ENCODE measurements around the gene COL6A5. TPM values are rescaled to one million over a fixed set of nuclear protein-coding genes. Genes with fewer than 3 reads are reported as not detected.

The COL6A5 gene
- polyA plus RNA-seq, 3 donors: not detected

- 89% methylated on average over 1 of the region's 2 CpGs for WGBS (ENCODE audit: insufficient coverage)
Observed at GRCh38 chr3:130515755-130516154, 170.3 kb downstream of the COL6A5 start.

GRCh38 chr3:130516645-130517512, 171.4 kb downstream of the COL6A5 start, which contains the start of gene COL6A6:
Gene COL6A6 (plus strand): TSS chr3:130517177. CDS start chr3:130560365, 43,188 bp downstream.
- Histone ChIP-seq H3K27ac (ENCODE audit: low read depth in 1 of 2, low read length in 2 of 2) (no peak within 1 kb of the TSS), H4K20me1 (ENCODE audit: insufficient read depth, low read length) (no peaks in the 10 kb centered on the region), H3K4me3 (replicated peaks in 1 of 3; ENCODE audit: low read depth in 2 of 3, low read length in 3 of 3) (no peak within 1 kb of the TSS), H3K79me2 (ENCODE audit: insufficient read depth, low read length) (no peaks in the 10 kb centered on the region), H3K9me3 (replicated peaks in 1 of 2; ENCODE audit: control insufficient read depth in 1 of 2, insufficient read depth in 1 of 2, low read length in 2 of 2) (no peaks in the 10 kb centered on the region), H3K4me2 (replicated peaks; ENCODE audit: extremely low read depth, low read length, poor library complexity, severe bottlenecking) (no peak within 1 kb of the TSS), H3K4me1 (ENCODE audit: control insufficient read depth in 1 of 2, insufficient read depth in 2 of 2, low read length in 2 of 2) (no peaks in the 10 kb centered on the region), H2AFZ (ENCODE audit: insufficient read depth, low read depth, low read length, poor library complexity, severe bottlenecking) (no peak within 1 kb of the TSS), H3K27me3 (ENCODE audit: control insufficient read depth in 2 of 2, insufficient read depth in 2 of 2, low read length in 2 of 2) (peaks cover 24 to 30% of the 10 kb centered on the region in 2 donors), H3K36me3 (replicated peaks in 1 of 2; ENCODE audit: control insufficient read depth in 1 of 2, insufficient read depth in 2 of 2, low read length in 2 of 2) (no peaks in the 10 kb centered on the region), H3K9ac (ENCODE audit: insufficient read depth, low read length, poor library complexity, severe bottlenecking) (no peak within 1 kb of the TSS)
- peaks cover 0 to 2% of the 10 kb centered on the region in 2 donors for H3K36me3 Mint-ChIP-seq
- intact Hi-C loops (cut with micrococcal nuclease): no loop called here
- H3K27ac Mint-ChIP-seq: no peak within 1 kb of the TSS
- WGBS (ENCODE audit: insufficient coverage): 2% methylated on average over 45 of the region's 58 CpGs
- TF ChIP-seq, protein P1, sequence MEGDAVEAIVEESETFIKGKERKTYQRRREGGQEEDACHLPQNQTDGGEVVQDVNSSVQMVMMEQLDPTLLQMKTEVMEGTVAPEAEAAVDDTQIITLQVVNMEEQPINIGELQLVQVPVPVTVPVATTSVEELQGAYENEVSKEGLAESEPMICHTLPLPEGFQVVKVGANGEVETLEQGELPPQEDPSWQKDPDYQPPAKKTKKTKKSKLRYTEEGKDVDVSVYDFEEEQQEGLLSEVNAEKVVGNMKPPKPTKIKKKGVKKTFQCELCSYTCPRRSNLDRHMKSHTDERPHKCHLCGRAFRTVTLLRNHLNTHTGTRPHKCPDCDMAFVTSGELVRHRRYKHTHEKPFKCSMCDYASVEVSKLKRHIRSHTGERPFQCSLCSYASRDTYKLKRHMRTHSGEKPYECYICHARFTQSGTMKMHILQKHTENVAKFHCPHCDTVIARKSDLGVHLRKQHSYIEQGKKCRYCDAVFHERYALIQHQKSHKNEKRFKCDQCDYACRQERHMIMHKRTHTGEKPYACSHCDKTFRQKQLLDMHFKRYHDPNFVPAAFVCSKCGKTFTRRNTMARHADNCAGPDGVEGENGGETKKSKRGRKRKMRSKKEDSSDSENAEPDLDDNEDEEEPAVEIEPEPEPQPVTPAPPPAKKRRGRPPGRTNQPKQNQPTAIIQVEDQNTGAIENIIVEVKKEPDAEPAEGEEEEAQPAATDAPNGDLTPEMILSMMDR (IDR thresholded peaks at IDR 0.05): no peak
- DNase-seq: no peak
- H3K9me3 Mint-ChIP-seq: peaks cover 0 to 5% (median 2%) of the 10 kb centered on the region in 7 donors
- peak within 1 kb of the TSS in 1 of 2 donors; percentile 67 for H3K4me3 Mint-ChIP-seq
- H3K27me3 Mint-ChIP-seq (ENCODE audit: low read depth in 3 of 3): peaks cover 21 to 37% (median 28%) of the 10 kb centered on the region in 3 donors
- H3K4me1 Mint-ChIP-seq: no peaks in the 10 kb centered on the region

More at GRCh38 chr3:130515755-130516154, 170.3 kb downstream of the COL6A5 start:
- Histone ChIP-seq H3K4me3 (replicated peaks in 1 of 3; ENCODE audit: low read depth in 2 of 3, low read length in 3 of 3) (no peak overlapping the region), H3K9ac (ENCODE audit: insufficient read depth, low read length, poor library complexity, severe bottlenecking) (no peak overlapping the region), H2AFZ (ENCODE audit: insufficient read depth, low read depth, low read length, poor library complexity, severe bottlenecking) (no peak overlapping the region), H3K4me1 (ENCODE audit: control insufficient read depth in 1 of 2, insufficient read depth in 2 of 2, low read length in 2 of 2) (no peaks in the 10 kb centered on the region), H3K27ac (ENCODE audit: low read depth in 1 of 2, low read length in 2 of 2) (no peak overlapping the region), H3K36me3 (replicated peaks in 1 of 2; ENCODE audit: control insufficient read depth in 1 of 2, insufficient read depth in 2 of 2, low read length in 2 of 2) (no peaks in the 10 kb centered on the region), H4K20me1 (ENCODE audit: insufficient read depth, low read length) (no peaks in the 10 kb centered on the region), H3K79me2 (ENCODE audit: insufficient read depth, low read length) (no peaks in the 10 kb centered on the region), H3K9me3 (replicated peaks in 1 of 2; ENCODE audit: control insufficient read depth in 1 of 2, insufficient read depth in 1 of 2, low read length in 2 of 2) (no peaks in the 10 kb centered on the region), H3K27me3 (ENCODE audit: control insufficient read depth in 2 of 2, insufficient read depth in 2 of 2, low read length in 2 of 2) (peaks cover 22 to 30% of the 10 kb centered on the region in 2 donors), H3K4me2 (replicated peaks; ENCODE audit: extremely low read depth, low read length, poor library complexity, severe bottlenecking) (no peak overlapping the region)
- no peaks in the 10 kb centered on the region for H3K4me1 Mint-ChIP-seq
- peak overlapping the region in 1 of 2 donors; percentile 54 for H3K4me3 Mint-ChIP-seq
- no peak for DNase-seq
- peaks cover 0 to 6% (median 2%) of the 10 kb centered on the region in 7 donors for H3K9me3 Mint-ChIP-seq
- H3K27ac Mint-ChIP-seq: no peak overlapping the region
- intact Hi-C loops (cut with micrococcal nuclease): no loop called here
- H3K27me3 Mint-ChIP-seq (ENCODE audit: low read depth in 3 of 3): peaks cover 25 to 37% (median 31%) of the 10 kb centered on the region in 3 donors
- H3K36me3 Mint-ChIP-seq: peaks cover 0 to 2% of the 10 kb centered on the region in 2 donors
- TF ChIP-seq, protein P1 (IDR thresholded peaks at IDR 0.05): no peak

All from CD14-positive monocyte (primary cell).